GM21390 (cell line): ENCODE measurements around the gene PCDHB1.
"Not testable (repeated sequence)": the region's sequence is repeated elsewhere in the genome, so short reads cannot be mapped to it uniquely, and the experiment has no call there.

Experiments
- ATAC-seq: cut with Tn5 transposase; IDR thresholded peaks from one replicate; pipeline ENCODE4 v1.9.1; 2021; ENCODE audit not compliant: unreplicated experiment

Gene PCDHB1

GRCh38 chr5:141082228-141082627 is 31.1 kb downstream of the PCDHB1 start:
- ATAC-seq = no peak

DNA sequence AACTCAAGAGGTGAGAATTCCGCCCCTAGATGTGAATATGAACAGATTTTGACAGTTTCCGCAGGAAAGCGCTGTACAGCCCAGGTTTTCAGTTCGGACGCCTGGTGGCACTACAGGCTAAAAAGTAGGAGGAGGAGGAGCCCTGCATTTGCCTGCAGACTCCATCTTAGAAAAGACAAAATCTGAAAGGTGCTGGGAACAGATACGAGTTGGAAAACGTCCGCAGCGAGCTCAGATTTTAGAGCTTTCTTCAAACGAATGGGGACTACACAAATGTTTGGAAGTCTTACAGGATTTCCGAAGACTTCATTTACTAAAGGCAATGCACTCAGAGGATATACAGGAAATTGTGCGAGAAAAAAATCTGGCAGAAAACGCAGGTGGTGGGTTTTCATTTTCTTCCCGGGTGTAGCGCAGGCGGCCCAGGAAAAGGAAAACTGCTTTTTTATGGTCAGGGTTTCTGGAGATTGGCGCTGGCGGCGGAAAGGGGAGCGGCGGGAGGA is 33.4 kb downstream of the PCDHB1 start:
- no peak for ATAC-seq

GRCh38 chr5:141094481-141095262 is 43.5 kb downstream of the PCDHB1 start, which contains the start of gene PCDHB2:
PCDHB2 (plus strand) TSS chr5:141094615; CDS start chr5:141094791, 176 bp downstream.
- ATAC-seq = no peak

- ATAC-seq = no peak
Observed at GRCh38 chr5:141095263-141095641, 44.1 kb downstream of the PCDHB1 start.

DNA sequence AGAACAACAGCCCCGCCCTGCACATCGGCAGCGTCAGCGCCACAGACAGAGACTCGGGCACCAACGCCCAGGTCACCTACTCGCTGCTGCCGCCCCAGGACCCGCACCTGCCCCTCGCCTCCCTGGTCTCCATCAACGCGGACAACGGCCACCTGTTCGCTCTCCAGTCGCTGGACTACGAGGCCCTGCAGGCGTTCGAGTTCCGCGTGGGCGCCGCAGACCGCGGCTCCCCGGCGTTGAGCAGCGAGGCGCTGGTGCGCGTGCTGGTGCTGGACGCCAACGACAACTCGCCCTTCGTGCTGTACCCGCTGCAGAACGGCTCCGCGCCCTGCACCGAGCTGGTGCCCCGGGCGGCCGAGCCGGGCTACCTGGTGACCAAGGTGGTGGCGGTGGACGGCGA is 45.0 kb downstream of the PCDHB1 start:
- not testable (repeated sequence) for ATAC-seq

DNA sequence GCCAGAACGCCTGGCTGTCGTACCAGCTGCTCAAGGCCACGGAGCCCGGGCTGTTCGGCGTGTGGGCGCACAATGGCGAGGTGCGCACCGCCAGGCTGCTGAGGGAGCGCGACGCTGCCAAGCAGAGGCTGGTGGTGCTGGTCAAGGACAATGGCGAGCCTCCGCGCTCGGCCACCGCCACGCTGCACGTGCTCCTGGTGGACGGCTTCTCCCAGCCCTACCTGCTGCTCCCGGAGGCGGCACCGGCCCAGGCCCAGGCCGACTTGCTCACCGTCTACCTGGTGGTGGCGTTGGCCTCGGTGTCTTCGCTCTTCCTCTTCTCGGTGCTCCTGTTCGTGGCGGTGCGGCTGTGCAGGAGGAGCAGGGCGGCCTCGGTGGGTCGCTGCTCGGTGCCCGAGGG is 45.4 kb downstream of the PCDHB1 start:
- not testable (repeated sequence) for ATAC-seq

GRCh38 chr5:141100243-141100805 is 49.1 kb downstream of the PCDHB1 start, which contains the start of gene PCDHB3:
PCDHB3 (plus strand) TSS chr5:141100473; CDS start chr5:141100650, 177 bp downstream.
- no peak for ATAC-seq

- no peak for ATAC-seq
Observed at GRCh38 chr5:141101059-141101458, 49.9 kb downstream of the PCDHB1 start.

DNA sequence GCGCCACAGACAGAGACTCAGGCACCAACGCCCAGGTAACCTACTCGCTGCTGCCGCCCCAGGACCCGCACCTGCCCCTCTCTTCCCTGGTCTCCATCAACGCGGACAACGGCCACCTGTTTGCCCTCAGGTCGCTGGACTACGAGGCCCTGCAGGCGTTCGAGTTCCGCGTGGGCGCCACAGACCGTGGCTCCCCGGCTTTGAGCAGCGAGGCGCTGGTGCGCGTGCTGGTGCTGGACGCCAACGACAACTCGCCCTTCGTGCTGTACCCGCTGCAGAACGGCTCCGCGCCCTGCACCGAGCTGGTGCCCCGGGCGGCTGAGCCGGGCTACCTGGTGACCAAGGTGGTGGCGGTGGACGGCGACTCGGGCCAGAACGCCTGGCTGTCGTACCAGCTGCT is 50.9 kb downstream of the PCDHB1 start:
- ATAC-seq = not testable (repeated sequence)

DNA sequence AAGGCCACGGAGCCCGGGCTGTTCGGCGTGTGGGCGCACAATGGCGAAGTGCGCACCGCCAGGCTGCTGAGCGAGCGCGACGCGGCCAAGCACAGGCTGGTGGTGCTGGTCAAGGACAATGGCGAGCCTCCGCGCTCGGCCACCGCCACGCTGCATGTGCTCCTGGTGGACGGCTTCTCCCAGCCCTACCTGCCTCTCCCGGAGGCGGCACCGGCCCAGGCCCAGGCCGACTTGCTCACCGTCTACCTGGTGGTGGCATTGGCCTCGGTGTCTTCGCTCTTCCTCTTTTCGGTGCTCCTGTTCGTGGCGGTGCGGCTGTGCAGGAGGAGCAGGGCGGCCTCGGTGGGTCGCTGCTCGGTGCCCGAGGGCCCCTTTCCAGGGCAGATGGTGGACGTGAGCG is 51.3 kb downstream of the PCDHB1 start:
- ATAC-seq = not testable (repeated sequence)

DNA sequence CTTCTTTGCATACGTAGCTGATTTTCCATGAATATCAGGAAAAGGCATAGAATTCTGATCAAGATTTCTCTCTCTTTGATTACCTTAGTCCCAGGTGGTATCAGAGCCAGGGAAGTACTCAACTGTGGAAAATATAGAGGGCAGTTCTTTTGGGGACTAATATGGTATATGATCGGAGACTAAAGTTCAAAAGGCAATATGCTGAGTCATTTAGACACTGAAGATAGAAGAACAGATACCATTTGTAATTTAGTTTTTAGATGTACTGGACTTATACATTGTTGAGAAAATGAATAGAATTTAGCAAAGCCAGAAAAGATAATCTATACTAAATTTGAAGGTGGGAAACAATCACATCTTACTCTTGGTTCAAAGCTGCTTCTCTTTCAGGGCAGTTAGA is 54.2 kb downstream of the PCDHB1 start:
- ATAC-seq = no peak
